Vagina (tissue), 2 donors: ENCODE data around the gene TSPEAR. TPM values are rescaled to one million over a fixed set of nuclear protein-coding genes. Genes with fewer than 3 reads are reported as not detected.
"Not testable (repeated sequence)": the region's sequence is repeated elsewhere in the genome, so short reads cannot be mapped to it uniquely, and the experiment has no call there.

Experiments
- DNase-seq, 2 donors: peaks; one replicate each; pipeline ENCODE4 v3.0.0-alpha.2; 2017; ENCODE audit errors: extremely low spot score in 2 of 2
- H3K27ac ChIP-seq: fragments of 200-600 bp; sonication (generic); one replicate; pipeline ENCODE4 v1.5.1; 2019
- H3K27me3 ChIP-seq: fragments of 200-600 bp; sonication (generic); one replicate; pipeline ENCODE4 v1.5.1; 2019
- H3K36me3 ChIP-seq, 2 donors: fragments of 200-600 bp; sonication (generic); one replicate each; pipeline ENCODE4 v1.5.1; 2017 to 2019
- H3K4me1 ChIP-seq: fragments of 200-600 bp; sonication (generic); one replicate; pipeline ENCODE4 v1.5.1; 2019
- H3K4me3 ChIP-seq, 2 donors: fragments of 200-600 bp; sonication (generic); 1 replicate in 1 of 2; 2 replicates in 1 of 2; pipeline ENCODE4 v1.5.1; 2016 to 2019
- H3K9me3 ChIP-seq: fragments of 200-600 bp; sonication (generic); one replicate; pipeline ENCODE4 v1.5.1; 2019
- POLR2A ChIP-seq, 2 donors: fragments of 450-650 bp; IDR thresholded peaks; one replicate each; pipeline ENCODE4 v1.6.1; 2017; ENCODE audit warnings: antibody characterized with exemption in 2 of 2, mild to moderate bottlenecking in 2 of 2, moderate library complexity in 2 of 2
- POLR2AphosphoS5 ChIP-seq, 2 donors: sonication (generic); formaldehyde crosslinking; IDR thresholded peaks; one replicate each; pipeline ENCODE4 v1.9.0; 2017; ENCODE audit warnings: antibody characterized with exemption in 2 of 2, mild to moderate bottlenecking in 2 of 2, low read depth in 1 of 2; ENCODE audit not compliant: insufficient read depth in 1 of 2
- intact Hi-C: fragments of 100-400 bp; cut with DNase I; formaldehyde crosslinking; loops from one replicate; pipeline ENCODE4 v1.15.1; 2023
- total RNA-seq: library from RNA; depleted of rRNA; stranded (reverse); fragments of >200 nt; gene quantifications from one replicate; pipeline ENCODE4 v1.2.3, GENCODE V29; 2016
- TF ChIP-seq, protein P1 (sequence below), 3 experiments: fragments of 450-650 bp in 2 of 3; fragments of 200-600 bp in 1 of 3; sonication (generic) in 1 of 3; IDR thresholded peaks; one replicate each; pipeline ENCODE4 v1.5.1; 2017 to 2019; ENCODE audit warnings: antibody characterized with exemption in 3 of 3, mild to moderate bottlenecking in 2 of 3, moderate library complexity in 2 of 3

Gene TSPEAR
- total RNA-seq, 1 donor from 2014 or later = not detected

DNA sequence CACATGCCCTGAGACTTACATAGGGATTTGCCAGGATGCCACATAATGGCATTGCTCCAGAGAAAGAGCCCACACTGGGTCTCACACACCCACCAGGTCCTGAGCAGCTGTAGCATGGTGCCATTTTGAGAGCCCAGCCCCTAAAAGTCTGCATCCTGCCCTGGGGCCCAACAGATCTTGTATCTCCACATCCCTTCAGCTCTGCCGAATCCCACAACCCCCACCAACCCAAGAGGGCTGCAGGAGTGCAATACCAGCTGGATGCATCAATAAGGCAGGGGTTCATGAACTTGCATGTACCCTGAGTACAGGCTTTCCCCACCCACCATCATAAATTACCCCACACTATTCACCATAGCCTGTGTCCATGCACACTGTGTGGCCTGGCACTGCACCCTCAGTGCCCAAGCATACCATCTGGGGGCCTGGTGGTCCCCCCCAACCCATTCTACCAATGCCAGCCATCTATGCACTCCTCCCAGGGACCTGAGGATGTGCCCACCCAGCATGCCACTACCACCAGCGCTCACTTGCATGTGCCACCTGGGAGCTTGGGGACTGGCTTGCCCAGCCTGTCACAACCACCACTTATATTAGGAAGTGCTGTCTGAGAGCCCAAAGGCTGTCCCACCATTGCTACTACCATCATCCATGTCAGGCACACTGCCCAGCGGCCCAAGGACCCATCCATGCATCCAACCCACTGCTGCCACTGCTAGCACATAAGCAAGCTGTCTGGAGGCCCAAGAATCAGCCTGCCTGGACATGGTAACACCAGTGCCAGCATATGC, 40.5 kb downstream of the TSPEAR start:
- H3K27me3 ChIP-seq = no peaks in the 10 kb centered on the region
- TF ChIP-seq, protein P1, sequence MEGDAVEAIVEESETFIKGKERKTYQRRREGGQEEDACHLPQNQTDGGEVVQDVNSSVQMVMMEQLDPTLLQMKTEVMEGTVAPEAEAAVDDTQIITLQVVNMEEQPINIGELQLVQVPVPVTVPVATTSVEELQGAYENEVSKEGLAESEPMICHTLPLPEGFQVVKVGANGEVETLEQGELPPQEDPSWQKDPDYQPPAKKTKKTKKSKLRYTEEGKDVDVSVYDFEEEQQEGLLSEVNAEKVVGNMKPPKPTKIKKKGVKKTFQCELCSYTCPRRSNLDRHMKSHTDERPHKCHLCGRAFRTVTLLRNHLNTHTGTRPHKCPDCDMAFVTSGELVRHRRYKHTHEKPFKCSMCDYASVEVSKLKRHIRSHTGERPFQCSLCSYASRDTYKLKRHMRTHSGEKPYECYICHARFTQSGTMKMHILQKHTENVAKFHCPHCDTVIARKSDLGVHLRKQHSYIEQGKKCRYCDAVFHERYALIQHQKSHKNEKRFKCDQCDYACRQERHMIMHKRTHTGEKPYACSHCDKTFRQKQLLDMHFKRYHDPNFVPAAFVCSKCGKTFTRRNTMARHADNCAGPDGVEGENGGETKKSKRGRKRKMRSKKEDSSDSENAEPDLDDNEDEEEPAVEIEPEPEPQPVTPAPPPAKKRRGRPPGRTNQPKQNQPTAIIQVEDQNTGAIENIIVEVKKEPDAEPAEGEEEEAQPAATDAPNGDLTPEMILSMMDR (IDR thresholded peaks at IDR 0.05) = no peak
- TF ChIP-seq POLR2AphosphoS5 (IDR thresholded peaks at IDR 0.05; ENCODE audit: insufficient read depth in 1 of 2, low read depth in 1 of 2) (no peak), POLR2A (IDR thresholded peaks at IDR 0.05) (no peak)
- H3K9me3 ChIP-seq = no peaks in the 10 kb centered on the region
- H3K4me3 ChIP-seq = no peak overlapping the region
- no peaks in the 10 kb centered on the region for H3K36me3 ChIP-seq
- no peak for DNase-seq
- no peak overlapping the region for H3K27ac ChIP-seq
- H3K4me1 ChIP-seq = no peaks in the 10 kb centered on the region
- intact Hi-C loops = no loop called here

DNA sequence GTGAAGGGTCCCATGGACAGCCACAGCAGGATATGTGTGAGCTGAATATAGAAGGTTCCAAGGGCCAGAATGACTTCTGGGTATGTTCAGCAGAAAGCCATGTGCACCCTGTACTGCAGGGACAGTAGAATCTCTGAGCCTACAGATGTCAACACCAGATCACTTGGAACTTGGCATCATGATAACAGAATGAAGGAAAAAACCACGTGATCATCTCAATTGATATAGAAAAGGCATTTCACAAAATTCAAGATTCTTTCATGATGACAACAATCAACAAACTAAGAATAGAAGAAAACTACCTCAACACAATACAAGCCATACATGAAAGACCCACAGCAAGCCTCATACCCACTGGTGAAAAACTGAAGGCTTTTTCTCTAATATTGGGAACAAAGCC, 43.8 kb downstream of the TSPEAR start:
- Histone ChIP-seq H3K27me3 (no peaks in the 10 kb centered on the region), H3K4me1 (no peaks in the 10 kb centered on the region), H3K4me3 (no peak overlapping the region), H3K27ac (no peak overlapping the region), H3K9me3 (no peaks in the 10 kb centered on the region), H3K36me3 (no peaks in the 10 kb centered on the region)
- intact Hi-C loops = no loop called here
- no peak for TF ChIP-seq POLR2AphosphoS5 (IDR thresholded peaks at IDR 0.05; ENCODE audit: insufficient read depth in 1 of 2, low read depth in 1 of 2)
- TF ChIP-seq POLR2A (IDR thresholded peaks at IDR 0.05) = no peak
- TF ChIP-seq, protein P1 (IDR thresholded peaks at IDR 0.05) = no peak
- DNase-seq = no peak

DNA sequence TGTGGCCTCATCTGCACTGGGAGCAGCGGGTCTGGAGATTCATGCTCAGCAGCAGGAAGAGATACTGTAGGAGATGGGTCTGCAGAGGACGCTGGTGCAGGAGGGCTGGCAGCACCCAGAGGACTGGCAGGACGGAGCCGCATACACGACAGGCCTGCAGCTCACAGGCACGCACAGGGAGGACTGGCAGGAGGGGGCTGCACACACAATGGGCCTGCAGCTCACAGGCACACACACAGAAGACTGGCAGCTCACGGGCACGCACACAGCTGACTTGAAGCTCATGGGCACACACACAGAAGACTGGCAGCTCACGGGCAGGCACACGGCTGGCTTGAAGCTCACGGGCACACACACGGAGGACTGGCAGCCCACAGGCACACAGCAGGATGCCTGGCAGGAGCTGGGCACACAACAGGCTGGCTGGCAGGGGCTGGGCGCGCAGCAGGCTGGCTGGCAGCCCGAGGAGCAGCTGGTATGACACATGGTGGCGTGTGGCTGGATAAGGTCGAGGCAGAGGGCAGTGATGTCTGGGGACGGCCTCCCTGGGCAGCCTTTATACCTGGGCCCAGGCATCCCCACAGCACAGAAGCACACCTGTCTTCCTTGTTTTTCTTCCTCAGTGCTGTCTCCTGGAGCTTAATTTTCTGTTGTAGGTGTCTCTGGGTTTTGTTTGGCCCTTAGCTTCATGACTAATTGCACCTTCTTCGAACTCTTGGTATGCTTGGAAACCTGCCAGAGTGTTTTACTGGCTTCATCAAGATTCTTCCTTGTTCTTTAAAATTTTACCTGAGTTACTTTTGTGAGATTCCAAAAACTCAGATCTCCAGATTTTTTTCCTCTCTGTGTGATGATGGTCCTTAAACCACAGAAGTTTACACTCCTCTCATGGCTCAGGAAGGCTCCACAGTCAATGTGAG, 44.7 kb downstream of the TSPEAR start, which contains the start of gene KRTAP12-2:
TSS of gene KRTAP12-2 (minus strand) at position 527 of the 920 bp plus-strand sequence. CDS start at position 486, 41 bp downstream.
- DNase-seq = peak in 1 of 2 donors; percentile 87
- no peaks in the 10 kb centered on the region for H3K36me3 ChIP-seq

DNA sequence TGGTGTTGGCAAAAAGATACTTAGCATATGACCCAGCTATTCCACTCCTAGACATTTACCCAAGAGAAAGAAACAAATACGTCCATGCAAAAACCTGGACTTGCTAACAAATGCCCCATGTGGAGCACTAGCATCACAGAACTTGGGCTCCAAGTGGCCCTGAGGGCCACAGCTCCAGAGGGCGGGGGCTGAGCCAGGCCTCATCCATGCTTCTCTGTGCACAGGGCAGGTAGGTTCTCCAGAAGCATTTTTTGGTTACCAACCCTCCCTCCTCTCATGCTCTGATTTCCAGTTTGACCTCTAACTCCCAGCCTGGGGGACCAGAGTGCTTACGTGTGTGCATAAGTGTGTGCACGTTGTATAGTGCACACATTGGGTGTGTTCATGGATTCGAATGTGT, 46.7 kb downstream of the TSPEAR start:
- no peaks in the 10 kb centered on the region for H3K9me3 ChIP-seq
- no peak for DNase-seq
- intact Hi-C loops = no loop called here
- no peak overlapping the region for H3K4me3 ChIP-seq
- H3K27me3 ChIP-seq = no peaks in the 10 kb centered on the region
- H3K4me1 ChIP-seq = no peaks in the 10 kb centered on the region
- no peaks in the 10 kb centered on the region for H3K36me3 ChIP-seq
- TF ChIP-seq POLR2AphosphoS5 (IDR thresholded peaks at IDR 0.05; ENCODE audit: insufficient read depth in 1 of 2, low read depth in 1 of 2) (no peak), POLR2A (IDR thresholded peaks at IDR 0.05) (no peak)
- TF ChIP-seq, protein P1 (IDR thresholded peaks at IDR 0.05) = no peak
- H3K27ac ChIP-seq = no peak overlapping the region

More for the DNA sequence above, 44.7 kb downstream of the TSPEAR start, which contains the start of gene KRTAP12-2:
- Histone ChIP-seq H3K4me1 (no peaks in the 10 kb centered on the region), H3K27me3 (no peaks in the 10 kb centered on the region), H3K27ac (no peak within 1 kb of the TSS), H3K4me3 (no peak within 1 kb of the TSS), H3K9me3 (no peaks in the 10 kb centered on the region)
- TF ChIP-seq, protein P1 (IDR thresholded peaks at IDR 0.05) = no peak
- TF ChIP-seq POLR2A (IDR thresholded peaks at IDR 0.05) = no peak
- TF ChIP-seq POLR2AphosphoS5 (IDR thresholded peaks at IDR 0.05; ENCODE audit: insufficient read depth in 1 of 2, low read depth in 1 of 2) = no peak
- intact Hi-C loops = no loop called here

DNA sequence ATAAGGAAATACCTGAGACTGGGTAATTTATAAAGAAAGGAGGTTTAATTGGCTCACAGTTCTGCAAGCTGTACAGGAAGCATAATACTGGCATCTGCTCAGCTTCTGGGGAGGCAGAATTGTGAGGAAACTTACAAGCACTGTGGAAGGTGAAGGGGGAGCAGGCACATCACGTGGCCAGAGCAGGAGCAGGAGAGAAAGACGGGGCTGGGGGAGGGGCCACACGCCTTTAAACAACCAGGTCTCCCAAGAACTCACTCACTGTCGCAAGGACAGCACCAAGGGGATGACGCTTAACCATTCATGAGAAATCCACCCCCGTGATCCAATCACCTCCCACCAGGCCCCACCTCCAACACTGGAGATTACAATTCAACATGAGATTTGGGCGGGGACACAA, 49.8 kb downstream of the TSPEAR start:
- H3K4me3 ChIP-seq, H3K4me1 ChIP-seq, H3K27ac ChIP-seq, intact Hi-C loops, H3K27me3 ChIP-seq, H3K36me3 ChIP-seq, H3K9me3 ChIP-seq: not testable (repeated sequence)
- peak in 1 of 2 donors; percentile 82 for DNase-seq
